IPS-20b (cell line): ENCODE results near the gene RPTOR.

Experiments used
- H3K27ac ChIP-seq: one replicate; pipeline ENCODE4 v1.5.1; 2013; ENCODE audit warnings: low read length
- H3K27me3 ChIP-seq: 2 replicates; pipeline ENCODE4 v1.6.1; 2013; ENCODE audit warnings: mild to moderate bottlenecking, low read length, inconsistent platforms; ENCODE audit not compliant: insufficient read depth
- H3K36me3 ChIP-seq: 2 replicates; pipeline ENCODE4 v1.6.1; 2013; ENCODE audit warnings: low read depth, mild to moderate bottlenecking, inconsistent platforms, low read length, moderate library complexity; ENCODE audit not compliant: insufficient read depth
- H3K4me1 ChIP-seq: 2 replicates; pipeline ENCODE4 v1.6.1; 2013; ENCODE audit warnings: mild to moderate bottlenecking, control low read depth, inconsistent platforms, low read length, moderate library complexity; ENCODE audit not compliant: insufficient read depth
- H3K4me3 ChIP-seq: 2 replicates; pipeline ENCODE4 v1.5.1; 2013; ENCODE audit warnings: mild to moderate bottlenecking, low read length, inconsistent platforms
- H3K9ac ChIP-seq: 2 replicates; pipeline ENCODE4 v1.6.1; 2013; ENCODE audit warnings: low read depth, mild to moderate bottlenecking, inconsistent platforms, low read length, moderate library complexity
- H3K9me3 ChIP-seq: 2 replicates; pipeline ENCODE4 v1.6.1; 2013; ENCODE audit warnings: mild to moderate bottlenecking, low read depth, low read length, inconsistent platforms; ENCODE audit not compliant: insufficient read depth

Gene RPTOR

GRCh38 chr17:80894726-80895125, 350.1 kb downstream of the RPTOR start:
- Histone ChIP-seq H3K27me3 (no peaks in the 10 kb centered on the region), H3K9ac (no peak overlapping the region), H3K4me3 (no peak overlapping the region), H3K27ac (no peak overlapping the region), H3K4me1 (no peaks in the 10 kb centered on the region), H3K9me3 (no peaks in the 10 kb centered on the region), H3K36me3 (peaks cover 16% of the 10 kb centered on the region)

DNA sequence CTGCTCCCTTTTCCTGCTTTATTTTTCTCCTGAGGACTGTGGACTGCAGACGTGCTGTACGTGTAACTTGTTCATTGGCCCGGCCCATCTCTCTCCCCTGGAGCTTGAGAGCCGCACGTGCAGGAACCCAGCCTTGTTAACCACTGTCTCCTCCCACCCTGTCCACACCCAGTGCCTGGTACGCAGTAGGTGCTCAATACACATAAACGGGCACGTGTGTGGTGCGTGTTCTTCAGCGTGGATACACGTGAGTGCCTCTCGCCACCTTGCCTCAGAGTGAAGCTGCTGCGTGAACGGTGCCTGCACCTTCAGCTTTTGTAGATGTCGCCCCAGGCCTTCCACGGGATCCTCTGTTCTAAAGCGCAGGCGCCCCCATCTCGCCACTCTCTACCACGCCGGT, 350.7 kb downstream of the RPTOR start:
- no peaks in the 10 kb centered on the region for H3K4me1 ChIP-seq
- no peak overlapping the region for H3K27ac ChIP-seq
- no peaks in the 10 kb centered on the region for H3K27me3 ChIP-seq
- no peak overlapping the region for H3K9ac ChIP-seq
- H3K9me3 ChIP-seq = no peaks in the 10 kb centered on the region
- H3K4me3 ChIP-seq = no peak overlapping the region
- H3K36me3 ChIP-seq = peaks cover 16% of the 10 kb centered on the region

DNA sequence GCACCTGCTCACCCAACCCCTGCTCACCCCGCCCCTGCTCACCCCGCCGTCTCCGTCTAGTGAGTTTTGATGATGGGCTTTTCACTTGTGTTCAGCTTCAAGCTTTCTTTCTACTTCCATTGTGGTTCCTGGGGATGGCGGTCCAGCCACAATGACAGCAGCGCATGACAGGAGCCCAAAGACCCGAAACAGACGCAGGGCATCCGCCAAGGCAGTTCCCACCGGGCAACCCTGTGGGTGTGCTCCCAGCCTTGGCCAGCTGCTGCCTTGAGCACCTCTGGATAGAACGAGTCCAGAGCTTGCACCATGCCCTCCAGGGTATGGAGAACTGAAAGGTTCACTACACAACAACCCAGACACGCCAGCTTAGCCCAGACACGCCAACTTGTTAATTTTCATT, 354.1 kb downstream of the RPTOR start:
- no peaks in the 10 kb centered on the region for H3K4me1 ChIP-seq

GRCh38 chr17:80899402-80900268, 355.0 kb downstream of the RPTOR start:
- Histone ChIP-seq H3K36me3 (no peaks in the 10 kb centered on the region; the same call in 1 of the 2 replicates), H3K4me3 (no peak overlapping the region), H3K4me1 (no peaks in the 10 kb centered on the region), H3K9me3 (no peaks in the 10 kb centered on the region), H3K9ac (no peak overlapping the region), H3K27me3 (no peaks in the 10 kb centered on the region), H3K27ac (no peak overlapping the region)

More for the DNA sequence above, 354.1 kb downstream of the RPTOR start:
- Histone ChIP-seq H3K27ac (no peak overlapping the region), H3K4me3 (no peak overlapping the region), H3K9ac (no peak overlapping the region), H3K9me3 (no peaks in the 10 kb centered on the region), H3K27me3 (no peaks in the 10 kb centered on the region), H3K36me3 (peaks cover 4% of the 10 kb centered on the region)

DNA sequence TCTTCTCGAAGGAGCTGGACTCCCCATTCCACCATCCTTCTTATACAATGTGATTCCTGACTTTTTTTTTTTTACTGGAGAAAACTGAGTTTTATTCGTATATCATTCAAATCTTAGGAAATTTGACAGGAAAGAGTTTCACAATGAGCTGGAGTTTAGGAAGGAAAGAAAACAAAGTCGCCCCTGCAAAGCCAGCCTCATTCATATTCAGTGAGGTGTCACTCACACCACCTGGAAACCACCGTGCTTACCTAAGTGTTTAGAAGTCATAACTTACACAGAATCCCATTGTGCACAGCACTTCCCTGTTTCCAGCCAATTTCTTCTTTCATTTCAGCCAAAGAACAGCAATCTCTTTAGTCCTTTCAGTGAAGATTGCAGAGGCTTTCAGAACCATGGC, 356.7 kb downstream of the RPTOR start:
- Histone ChIP-seq H3K9ac (no peak overlapping the region), H3K27me3 (no peaks in the 10 kb centered on the region), H3K4me1 (no peaks in the 10 kb centered on the region), H3K4me3 (no peak overlapping the region), H3K36me3 (no peaks in the 10 kb centered on the region; the same call in 1 of the 2 replicates), H3K9me3 (no peaks in the 10 kb centered on the region), H3K27ac (no peak overlapping the region)

GRCh38 chr17:80902197-80902962, 357.7 kb downstream of the RPTOR start:
- no peak overlapping the region for H3K4me3 ChIP-seq
- no peaks in the 10 kb centered on the region for H3K4me1 ChIP-seq
- no peaks in the 10 kb centered on the region; the same call in 1 of the 2 replicates for H3K36me3 ChIP-seq
- no peak overlapping the region for H3K9ac ChIP-seq
- no peaks in the 10 kb centered on the region for H3K27me3 ChIP-seq
- H3K27ac ChIP-seq = no peak overlapping the region
- H3K9me3 ChIP-seq = no peaks in the 10 kb centered on the region

DNA sequence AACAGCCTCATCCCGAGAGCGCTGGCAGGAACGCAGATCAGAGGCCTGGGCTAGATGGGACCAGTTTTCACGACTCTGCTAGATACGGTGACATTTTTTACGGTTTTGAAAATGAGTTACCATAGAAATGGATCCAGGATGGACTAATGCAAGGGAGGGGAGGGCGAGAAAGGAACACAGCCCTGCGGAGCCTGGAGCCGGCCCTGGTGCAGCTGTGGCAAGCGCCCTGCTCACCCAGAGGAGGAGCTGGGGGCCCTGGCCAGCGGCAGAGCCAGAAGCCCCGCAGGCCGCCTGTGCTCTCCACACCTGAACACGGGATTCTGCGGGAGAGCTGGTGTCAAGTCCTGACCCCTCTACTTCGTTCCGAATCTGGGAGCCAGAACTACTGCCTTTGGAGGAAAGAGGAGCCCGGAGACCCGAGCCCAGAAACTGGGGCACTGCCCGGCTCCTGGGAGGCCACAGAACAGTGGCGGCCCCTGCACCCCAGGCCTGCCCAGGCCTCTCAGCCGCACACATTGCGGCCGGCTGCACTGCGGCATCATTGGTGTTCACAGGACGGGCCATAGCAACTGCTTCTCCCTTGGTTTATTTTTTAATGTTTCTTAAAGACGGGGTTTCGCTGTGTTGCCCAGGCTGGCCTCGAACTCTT, 358.4 kb downstream of the RPTOR start:
- Histone ChIP-seq H3K27me3 (no peaks in the 10 kb centered on the region), H3K27ac (no peak overlapping the region), H3K4me1 (no peaks in the 10 kb centered on the region), H3K9me3 (no peaks in the 10 kb centered on the region), H3K9ac (no peak overlapping the region), H3K4me3 (no peak overlapping the region), H3K36me3 (no peaks in the 10 kb centered on the region; the same call in 1 of the 2 replicates)

GRCh38 chr17:80904036-80904753, 359.6 kb downstream of the RPTOR start:
- no peaks in the 10 kb centered on the region for H3K9me3 ChIP-seq
- H3K4me3 ChIP-seq = no peak overlapping the region
- H3K27ac ChIP-seq = no peak overlapping the region
- H3K9ac ChIP-seq = no peak overlapping the region; the same call in 1 of the 2 replicates
- no peaks in the 10 kb centered on the region; the same call in 1 of the 2 replicates for H3K36me3 ChIP-seq
- no peaks in the 10 kb centered on the region for H3K4me1 ChIP-seq
- no peaks in the 10 kb centered on the region for H3K27me3 ChIP-seq

DNA sequence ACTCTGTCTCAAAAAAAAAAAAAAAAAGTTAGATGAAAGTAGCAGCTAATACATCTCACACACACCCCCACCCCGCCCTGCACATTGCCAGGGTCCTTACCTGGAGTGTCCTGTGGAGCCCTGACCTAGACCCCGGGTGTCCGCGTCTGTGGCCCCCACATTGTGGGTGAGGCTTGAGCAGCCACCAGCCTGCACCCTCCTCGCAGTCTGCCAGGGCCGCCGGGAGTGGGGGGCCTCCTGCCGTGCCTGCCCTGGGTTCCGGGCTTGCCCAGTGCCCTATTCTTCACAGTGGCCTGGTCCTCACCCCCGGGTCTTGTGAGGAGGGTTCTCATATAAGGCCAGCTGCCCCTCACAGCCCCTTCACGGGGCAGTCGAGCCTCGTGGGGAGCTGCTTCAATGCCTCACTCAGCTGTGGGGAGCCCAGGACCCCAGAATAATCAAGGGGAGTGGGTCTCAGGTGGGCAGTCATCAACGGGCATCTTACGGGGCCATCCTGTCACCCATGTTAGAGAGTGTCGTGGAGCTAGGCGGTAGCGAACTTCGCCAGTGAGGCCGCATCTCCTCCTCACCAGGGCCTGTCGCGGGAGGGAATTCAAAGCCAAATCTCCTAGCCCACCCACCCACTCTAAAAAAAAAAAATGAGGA, 361.1 kb downstream of the RPTOR start:
- Histone ChIP-seq H3K4me3 (no peak overlapping the region), H3K4me1 (no peaks in the 10 kb centered on the region), H3K9ac (no peak overlapping the region), H3K27me3 (no peaks in the 10 kb centered on the region), H3K36me3 (no peaks in the 10 kb centered on the region; the same call in 1 of the 2 replicates), H3K9me3 (no peaks in the 10 kb centered on the region), H3K27ac (no peak overlapping the region)

DNA sequence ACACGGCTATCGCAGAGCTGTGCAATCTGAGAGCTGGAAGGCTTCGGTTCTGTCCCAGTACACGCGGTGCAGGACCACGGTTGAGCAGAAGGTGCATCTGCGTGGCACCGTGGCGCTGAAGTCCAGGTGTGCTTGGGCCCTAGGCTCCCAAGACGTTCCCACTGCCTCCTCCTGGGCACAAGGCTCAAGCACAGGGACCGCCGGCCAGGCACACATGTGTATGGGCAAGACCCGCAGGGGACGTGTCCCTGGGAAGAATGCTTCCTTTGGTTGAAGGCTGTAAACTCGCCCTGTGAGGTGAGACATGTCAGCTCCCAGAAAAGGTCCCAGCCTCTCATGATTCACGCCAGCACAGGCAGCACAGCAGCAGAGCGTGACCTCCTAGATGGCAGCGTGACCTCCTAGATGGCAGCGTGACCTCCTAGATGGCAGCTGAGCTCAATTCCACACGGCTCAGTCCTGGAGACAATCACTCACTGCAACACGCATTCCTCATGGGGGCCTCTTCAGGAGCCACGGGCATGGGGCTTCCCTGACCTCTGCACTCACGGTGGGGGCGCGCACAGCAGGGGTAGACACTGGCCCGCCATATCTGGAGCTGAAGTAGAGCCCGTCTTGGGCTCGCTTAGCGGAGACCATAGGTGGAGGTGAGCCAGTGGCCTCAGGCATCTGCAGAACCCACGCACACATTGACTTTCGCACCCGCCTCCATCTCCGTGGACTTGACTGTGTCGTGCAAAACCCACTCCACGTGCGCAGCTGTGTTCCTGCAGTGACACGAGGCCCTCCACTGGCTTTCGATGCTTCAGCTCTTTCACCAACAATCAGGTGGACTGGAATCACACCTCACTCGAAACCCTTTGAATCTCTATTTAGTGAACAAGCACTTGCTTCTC, 362.0 kb downstream of the RPTOR start:
- H3K9ac ChIP-seq = no peak overlapping the region
- H3K9me3 ChIP-seq = no peaks in the 10 kb centered on the region
- no peaks in the 10 kb centered on the region for H3K27me3 ChIP-seq
- H3K27ac ChIP-seq = no peak overlapping the region
- no peak overlapping the region for H3K4me3 ChIP-seq
- H3K4me1 ChIP-seq = no peaks in the 10 kb centered on the region
- H3K36me3 ChIP-seq = no peaks in the 10 kb centered on the region
